MM.1S (cell line): Measurements from ENCODE around the gene MPND.

Source experiments
- DNase-seq: peaks from one replicate; pipeline ENCODE4 v3.0.0-alpha.2; 2015
- H2AFZ ChIP-seq: fragments of 300-600 bp; sonication (generic); 2 replicates; pipeline ENCODE4 v1.6.0; 2016; ENCODE audit warnings: antibody characterized with exemption, low read length
- H3F3A ChIP-seq: fragments of 300-600 bp; sonication (generic); 2 replicates; pipeline ENCODE4 v1.6.1; 2016; ENCODE audit warnings: mild to moderate bottlenecking, antibody characterized with exemption, low read length, moderate library complexity, mixed read lengths; ENCODE audit not compliant: insufficient read depth
- H3K27ac ChIP-seq: fragments of 300-600 bp; sonication (generic); 2 replicates; pipeline ENCODE4 v1.5.1; 2016; ENCODE audit warnings: mild to moderate bottlenecking, low read length
- H3K27me3 ChIP-seq: fragments of 300-600 bp; sonication (generic); replicated peaks from 2 replicates; pipeline ENCODE4 v1.6.0; 2016; ENCODE audit warnings: low read length; ENCODE audit not compliant: insufficient read depth
- H3K36me3 ChIP-seq: fragments of 300-600 bp; sonication (generic); replicated peaks from 2 replicates; pipeline ENCODE4 v1.6.1; 2016; ENCODE audit warnings: mild to moderate bottlenecking, low read length, mixed read lengths; ENCODE audit not compliant: insufficient read depth
- H3K4me1 ChIP-seq: fragments of 300-600 bp; sonication (generic); 2 replicates; pipeline ENCODE4 v1.6.1; 2016; ENCODE audit warnings: low read length, mixed read lengths
- H3K4me2 ChIP-seq: fragments of 300-600 bp; sonication (generic); 2 replicates; pipeline ENCODE4 v1.6.0; 2016; ENCODE audit warnings: low read depth, low read length
- H3K4me3 ChIP-seq: fragments of 300-600 bp; sonication (generic); 2 replicates; pipeline ENCODE4 v1.5.1; 2016; ENCODE audit warnings: low read length, mixed read lengths
- H3K79me2 ChIP-seq: fragments of 300-600 bp; sonication (generic); 2 replicates; pipeline ENCODE4 v1.6.1; 2016; ENCODE audit warnings: mixed run types, low read length, mixed read lengths
- H3K9ac ChIP-seq: fragments of 300-600 bp; sonication (generic); 2 replicates; pipeline ENCODE4 v1.6.1; 2016; ENCODE audit warnings: low read length, mixed read lengths
- H3K9me2 ChIP-seq: fragments of 300-600 bp; sonication (generic); replicated peaks from 2 replicates; pipeline ENCODE4 v1.6.1; 2016; ENCODE audit warnings: mild to moderate bottlenecking, low read length, mixed read lengths; ENCODE audit not compliant: insufficient read depth
- H3K9me3 ChIP-seq: fragments of 300-600 bp; sonication (generic); replicated peaks from 2 replicates; pipeline ENCODE4 v1.6.1; 2016; ENCODE audit warnings: mild to moderate bottlenecking, low read length, mixed read lengths; ENCODE audit not compliant: insufficient read depth
- H4K20me1 ChIP-seq: fragments of 300-600 bp; sonication (generic); 2 replicates; pipeline ENCODE4 v1.6.1; 2016; ENCODE audit warnings: mild to moderate bottlenecking, low read length, moderate library complexity, mixed read lengths; ENCODE audit not compliant: insufficient read depth
- EZH2 ChIP-seq: fragments of 300-600 bp; sonication (generic); optimal IDR thresholded peaks from 2 replicates; pipeline ENCODE3; 2017; ENCODE audit warnings: low read depth, mild to moderate bottlenecking, antibody characterized with exemption, low read length, mixed read lengths
- EZH2phosphoT487 ChIP-seq: fragments of 300-600 bp; sonication (generic); IDR thresholded peaks from 2 replicates; pipeline ENCODE4 v1.6.1; 2018; ENCODE audit warnings: antibody characterized with exemption, low read length
- TF ChIP-seq, protein P1 (sequence below): fragments of 300-600 bp; sonication (generic); IDR thresholded peaks from 2 replicates; pipeline ENCODE4 v1.5.1; 2016; ENCODE audit warnings: antibody characterized with exemption, low read length, mixed read lengths

MPND gene

DNA sequence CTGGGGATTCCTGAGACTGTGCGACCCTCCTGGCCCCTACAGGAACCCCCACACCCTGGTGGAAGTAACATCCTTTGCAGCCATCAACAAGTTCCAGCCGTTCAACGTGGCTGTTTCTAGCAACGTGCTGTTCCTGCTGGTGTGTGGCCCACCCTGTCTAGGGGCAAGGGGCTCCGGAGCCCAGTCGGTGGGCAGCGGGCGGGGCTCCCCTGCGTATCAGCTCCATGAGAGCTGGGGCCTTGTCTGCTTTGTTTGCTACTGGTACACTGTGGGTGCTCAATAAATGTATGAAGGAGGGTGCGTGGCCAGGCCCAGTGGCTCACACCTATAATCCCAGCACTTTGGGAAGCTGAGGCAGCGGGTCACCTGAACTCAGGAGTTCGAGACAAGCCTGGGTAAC is 10.9 kb downstream of the MPND start:
- Histone ChIP-seq H3K79me2 (no peaks in the 10 kb centered on the region), H2AFZ (no peak overlapping the region), H4K20me1 (no peaks in the 10 kb centered on the region), H3K4me3 (no peak overlapping the region), H3K4me1 (no peaks in the 10 kb centered on the region), H3K9me2 (no peaks in the 10 kb centered on the region), H3K9ac (no peak overlapping the region), H3K27ac (no peak overlapping the region), H3K4me2 (no peak overlapping the region), H3K27me3 (no peaks in the 10 kb centered on the region), H3K36me3 (no peaks in the 10 kb centered on the region), H3K9me3 (no peaks in the 10 kb centered on the region), H3F3A (no peaks in the 10 kb centered on the region)
- no peak for TF ChIP-seq EZH2
- no peak for TF ChIP-seq EZH2phosphoT487
- TF ChIP-seq, protein P1, sequence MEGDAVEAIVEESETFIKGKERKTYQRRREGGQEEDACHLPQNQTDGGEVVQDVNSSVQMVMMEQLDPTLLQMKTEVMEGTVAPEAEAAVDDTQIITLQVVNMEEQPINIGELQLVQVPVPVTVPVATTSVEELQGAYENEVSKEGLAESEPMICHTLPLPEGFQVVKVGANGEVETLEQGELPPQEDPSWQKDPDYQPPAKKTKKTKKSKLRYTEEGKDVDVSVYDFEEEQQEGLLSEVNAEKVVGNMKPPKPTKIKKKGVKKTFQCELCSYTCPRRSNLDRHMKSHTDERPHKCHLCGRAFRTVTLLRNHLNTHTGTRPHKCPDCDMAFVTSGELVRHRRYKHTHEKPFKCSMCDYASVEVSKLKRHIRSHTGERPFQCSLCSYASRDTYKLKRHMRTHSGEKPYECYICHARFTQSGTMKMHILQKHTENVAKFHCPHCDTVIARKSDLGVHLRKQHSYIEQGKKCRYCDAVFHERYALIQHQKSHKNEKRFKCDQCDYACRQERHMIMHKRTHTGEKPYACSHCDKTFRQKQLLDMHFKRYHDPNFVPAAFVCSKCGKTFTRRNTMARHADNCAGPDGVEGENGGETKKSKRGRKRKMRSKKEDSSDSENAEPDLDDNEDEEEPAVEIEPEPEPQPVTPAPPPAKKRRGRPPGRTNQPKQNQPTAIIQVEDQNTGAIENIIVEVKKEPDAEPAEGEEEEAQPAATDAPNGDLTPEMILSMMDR = no peak
- DNase-seq = no peak

DNA sequence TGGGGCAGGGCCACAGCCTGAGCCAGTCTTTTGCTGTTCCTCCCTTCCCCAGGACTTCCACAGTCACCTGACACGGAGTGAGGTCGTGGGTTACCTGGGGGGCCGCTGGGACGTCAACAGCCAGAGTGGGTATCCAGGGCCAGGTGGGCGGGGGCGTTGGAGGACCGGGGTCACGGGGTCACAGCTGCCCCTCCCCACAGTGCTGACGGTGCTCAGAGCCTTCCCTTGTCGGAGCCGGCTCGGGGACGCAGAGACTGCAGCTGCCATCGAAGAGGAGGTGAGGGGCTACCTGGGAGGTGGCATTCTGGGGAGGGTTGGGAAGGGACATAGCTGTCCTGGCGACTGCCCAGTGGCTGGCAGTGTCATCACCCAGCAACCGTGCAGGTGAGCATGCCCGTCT is 11.5 kb downstream of the MPND start:
- H3K36me3 ChIP-seq = no peaks in the 10 kb centered on the region
- no peaks in the 10 kb centered on the region for H3K9me2 ChIP-seq
- no peak overlapping the region for H3K9ac ChIP-seq
- no peaks in the 10 kb centered on the region for H4K20me1 ChIP-seq
- no peak overlapping the region for H3K4me2 ChIP-seq
- no peaks in the 10 kb centered on the region for H3K79me2 ChIP-seq
- no peak overlapping the region for H2AFZ ChIP-seq
- no peak for DNase-seq
- no peaks in the 10 kb centered on the region for H3F3A ChIP-seq
- H3K9me3 ChIP-seq = no peaks in the 10 kb centered on the region
- H3K4me1 ChIP-seq = no peaks in the 10 kb centered on the region
- no peaks in the 10 kb centered on the region for H3K27me3 ChIP-seq
- H3K4me3 ChIP-seq = no peak overlapping the region
- TF ChIP-seq, protein P1 = no peak
- no peak for TF ChIP-seq EZH2
- no peak for TF ChIP-seq EZH2phosphoT487
- no peak overlapping the region for H3K27ac ChIP-seq

DNA sequence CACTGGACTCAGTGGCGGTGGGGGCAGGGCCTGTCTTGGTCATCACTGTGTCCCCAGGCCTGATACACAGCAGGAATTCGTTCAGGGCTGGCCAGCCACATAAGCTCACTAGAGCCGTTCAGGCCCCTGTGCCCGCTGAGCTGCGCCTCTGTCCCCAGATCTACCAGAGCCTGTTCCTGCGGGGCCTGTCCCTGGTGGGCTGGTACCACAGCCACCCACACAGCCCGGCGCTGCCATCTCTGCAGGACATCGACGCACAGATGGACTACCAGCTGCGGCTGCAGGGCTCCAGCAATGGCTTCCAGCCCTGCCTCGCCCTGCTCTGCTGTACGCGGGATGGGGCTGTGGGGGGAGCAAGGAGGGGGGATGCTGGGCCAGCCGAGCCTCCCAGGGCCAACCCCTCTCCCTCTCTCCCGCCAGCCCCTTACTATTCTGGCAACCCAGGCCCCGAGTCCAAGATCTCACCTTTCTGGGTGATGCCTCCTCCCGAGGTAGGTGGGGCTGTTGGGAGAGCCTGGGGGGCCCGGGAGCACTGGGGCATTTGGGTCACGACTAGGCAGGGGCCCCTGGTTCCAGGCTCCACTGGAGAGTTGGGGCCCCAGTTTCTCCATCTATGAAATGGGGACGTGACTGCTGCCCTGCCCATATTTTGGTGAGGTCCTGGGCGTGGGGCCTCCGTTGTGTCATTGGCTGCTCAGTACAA is 13.9 kb downstream of the MPND start:
- Histone ChIP-seq H3K4me3 (no peak overlapping the region), H3K9me3 (no peaks in the 10 kb centered on the region), H3K27me3 (no peaks in the 10 kb centered on the region), H3K9ac (no peak overlapping the region), H3K27ac (no peak overlapping the region), H3F3A (no peaks in the 10 kb centered on the region; the same call in 1 of the 2 replicates), H3K36me3 (no peaks in the 10 kb centered on the region), H2AFZ (no peak overlapping the region), H4K20me1 (no peaks in the 10 kb centered on the region), H3K4me1 (no peaks in the 10 kb centered on the region), H3K4me2 (no peak overlapping the region), H3K79me2 (no peaks in the 10 kb centered on the region), H3K9me2 (no peaks in the 10 kb centered on the region)
- no peak for TF ChIP-seq EZH2phosphoT487
- TF ChIP-seq, protein P1 = no peak
- no peak for TF ChIP-seq EZH2
- DNase-seq = no peak
